ENCODE measurements around the gene SPEG.

The SPEG gene

DNA sequence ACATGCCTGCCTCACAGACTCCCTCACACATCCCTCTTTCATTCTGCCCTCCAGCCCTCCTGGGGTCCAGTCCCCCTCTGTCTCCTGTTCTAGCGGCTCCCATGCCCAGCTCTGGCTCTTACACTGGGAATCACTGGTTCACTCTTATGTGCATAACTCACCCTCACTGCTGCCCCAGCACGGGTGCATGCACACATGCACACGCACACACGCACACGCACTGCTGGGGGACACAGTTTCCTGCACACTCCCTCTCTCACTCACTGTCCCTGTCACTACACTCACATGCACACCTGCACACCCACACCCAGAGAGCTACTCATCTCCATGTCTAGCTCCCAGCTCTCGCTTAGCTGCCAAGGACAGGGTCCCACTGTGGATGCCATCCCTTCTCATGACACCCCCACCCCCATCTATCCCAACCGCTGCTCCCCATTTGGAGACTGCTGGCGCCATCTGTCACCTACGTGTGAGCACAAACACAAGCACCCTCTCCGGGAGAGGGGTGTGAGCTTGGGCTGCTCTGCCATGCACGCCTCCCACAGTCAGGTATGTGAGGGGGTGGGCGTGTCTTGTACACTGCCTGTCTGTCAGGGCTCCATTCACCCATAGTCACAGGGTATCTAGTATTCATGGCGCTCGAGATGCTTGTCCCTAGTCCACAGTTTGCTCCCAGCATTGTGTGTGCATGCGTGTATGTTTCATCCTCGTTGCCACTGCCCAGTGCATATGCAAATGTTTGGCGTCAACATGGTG, 81.4 kb downstream of the SPEG start:
- no peak for DNase-seq

GRCh38 chr2:219516888-219517287, 82.2 kb downstream of the SPEG start:
- no peak for DNase-seq

DNA sequence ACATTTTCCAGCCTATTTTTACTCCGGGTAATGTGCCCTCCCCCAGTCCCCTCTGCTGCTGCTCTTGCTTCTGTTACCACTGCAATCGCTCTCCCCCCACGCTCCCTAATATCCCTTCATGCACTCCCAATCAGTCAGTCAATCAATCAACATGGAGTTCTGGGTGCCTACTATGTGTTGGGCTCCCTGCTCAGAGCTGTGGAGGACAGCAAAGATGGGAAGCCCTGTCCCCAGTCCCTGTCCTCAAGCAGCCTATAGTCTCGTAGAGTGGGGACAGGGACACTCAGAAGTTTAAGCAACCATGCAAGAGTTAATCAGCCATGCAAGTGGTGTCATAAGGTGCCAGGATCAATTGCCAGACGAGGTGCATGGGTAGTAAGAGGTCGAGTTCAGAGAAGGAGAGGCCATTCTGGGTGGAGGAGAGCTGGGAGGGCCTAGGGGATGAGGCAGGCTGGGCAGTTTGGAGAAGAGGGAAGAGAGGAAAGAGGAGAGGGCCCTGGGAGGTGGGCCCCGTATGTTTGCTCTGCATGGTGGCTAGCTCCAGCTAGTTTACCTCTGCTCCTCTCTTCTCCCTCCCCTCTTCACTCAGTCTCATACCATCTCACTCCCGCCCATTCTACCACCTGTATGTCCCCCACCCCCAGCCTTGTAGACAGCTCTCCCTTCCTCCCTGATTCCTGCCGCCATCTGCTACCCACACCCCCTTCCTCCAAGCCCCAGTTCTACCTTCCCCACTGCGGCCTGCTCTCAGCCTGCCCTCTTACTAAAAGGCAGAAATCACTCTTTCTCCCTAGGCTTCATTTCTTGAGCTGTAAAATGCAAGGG, 83.5 kb downstream of the SPEG start:
- DNase-seq = no peak

- DNase-seq = no peak
Observed at GRCh38 chr2:219519526-219519916, 84.9 kb downstream of the SPEG start.

DNA sequence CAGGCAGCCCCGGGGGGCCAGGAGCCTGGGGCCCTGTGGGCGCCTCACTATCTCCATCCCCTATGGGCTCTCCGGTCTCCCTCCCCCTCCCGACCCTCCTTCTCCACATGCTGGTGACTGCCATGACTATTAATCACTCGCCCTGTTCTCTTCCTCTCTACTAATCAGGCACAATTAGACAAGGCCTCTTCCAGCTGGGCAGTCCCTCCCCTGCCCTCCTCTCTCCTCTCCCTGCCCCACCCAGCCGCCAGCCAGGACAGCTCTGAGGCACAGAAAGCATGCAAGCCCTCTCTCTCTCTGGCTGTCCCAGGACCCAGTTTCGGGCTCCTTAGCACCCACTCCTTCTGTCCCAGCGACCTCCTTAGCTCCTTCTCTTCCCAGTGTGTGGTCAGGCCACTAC, 85.4 kb downstream of the SPEG start:
- DNase-seq = no peak

DNA sequence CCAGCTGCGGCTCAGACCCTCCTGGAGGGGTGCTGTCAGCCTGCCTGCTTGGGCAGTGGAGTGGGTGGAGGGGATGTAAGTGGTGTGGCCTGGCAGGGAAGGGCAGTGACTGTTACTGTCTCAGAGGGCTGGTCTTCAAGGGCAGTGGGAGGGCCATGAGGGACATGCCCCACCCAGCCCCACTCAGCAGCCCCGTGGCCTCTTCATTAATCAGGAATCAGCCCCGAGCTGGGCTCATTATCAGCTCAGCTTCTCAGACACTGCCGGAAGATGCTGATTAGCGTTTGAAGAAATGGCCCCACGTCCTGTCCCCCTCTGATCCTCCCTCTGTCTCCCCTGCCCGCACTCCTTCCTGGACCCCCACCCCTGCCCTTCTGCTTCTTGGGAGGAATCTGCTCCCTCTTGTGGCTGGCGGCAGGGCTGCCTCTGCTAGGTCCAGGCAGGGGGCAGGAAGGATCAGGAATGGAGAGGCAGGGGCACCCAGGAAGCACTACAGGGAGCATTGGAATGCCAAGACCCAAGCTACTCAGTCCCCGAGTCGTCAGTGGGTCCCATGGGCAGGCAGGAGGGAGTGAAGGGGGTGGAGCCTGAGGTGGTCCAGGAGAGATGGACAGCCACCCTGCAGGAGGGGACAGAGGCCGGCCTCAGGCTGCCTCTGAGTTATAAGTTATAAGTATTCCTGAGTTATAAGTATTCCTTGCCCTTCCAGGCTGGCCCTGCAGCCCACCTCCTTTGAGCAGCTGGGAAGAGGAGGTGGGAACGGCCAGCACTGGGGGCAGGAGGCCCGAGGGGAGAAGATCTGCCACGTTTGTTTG, 86.6 kb downstream of the SPEG start:
- DNase-seq = peak; percentile 37

- peak; percentile 89 for DNase-seq
Observed at GRCh38 chr2:219522111-219523030, 87.7 kb downstream of the SPEG start.

GRCh38 chr2:219523031-219523671, 88.5 kb downstream of the SPEG start:
- no peak for DNase-seq

DNA sequence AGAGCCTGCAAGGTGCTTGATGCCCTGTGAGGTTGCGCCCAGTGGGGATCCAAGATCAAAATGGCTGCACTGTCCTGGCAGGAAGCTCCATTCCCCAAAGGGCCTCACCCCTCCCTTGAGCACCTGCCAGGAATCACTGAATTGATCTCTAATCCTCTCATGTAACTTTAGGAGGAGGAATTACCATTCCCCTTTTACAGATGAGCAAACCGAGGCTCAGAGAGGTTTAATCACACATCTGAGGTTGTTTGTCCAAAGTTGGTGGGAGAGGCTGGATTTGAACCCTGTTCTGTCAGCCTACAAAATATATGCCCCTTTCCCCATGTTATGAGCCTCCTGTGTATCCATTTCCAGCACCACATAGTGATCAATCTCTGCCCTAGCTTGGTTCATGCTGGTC, 90.2 kb downstream of the SPEG start:
- no peak for DNase-seq

DNA sequence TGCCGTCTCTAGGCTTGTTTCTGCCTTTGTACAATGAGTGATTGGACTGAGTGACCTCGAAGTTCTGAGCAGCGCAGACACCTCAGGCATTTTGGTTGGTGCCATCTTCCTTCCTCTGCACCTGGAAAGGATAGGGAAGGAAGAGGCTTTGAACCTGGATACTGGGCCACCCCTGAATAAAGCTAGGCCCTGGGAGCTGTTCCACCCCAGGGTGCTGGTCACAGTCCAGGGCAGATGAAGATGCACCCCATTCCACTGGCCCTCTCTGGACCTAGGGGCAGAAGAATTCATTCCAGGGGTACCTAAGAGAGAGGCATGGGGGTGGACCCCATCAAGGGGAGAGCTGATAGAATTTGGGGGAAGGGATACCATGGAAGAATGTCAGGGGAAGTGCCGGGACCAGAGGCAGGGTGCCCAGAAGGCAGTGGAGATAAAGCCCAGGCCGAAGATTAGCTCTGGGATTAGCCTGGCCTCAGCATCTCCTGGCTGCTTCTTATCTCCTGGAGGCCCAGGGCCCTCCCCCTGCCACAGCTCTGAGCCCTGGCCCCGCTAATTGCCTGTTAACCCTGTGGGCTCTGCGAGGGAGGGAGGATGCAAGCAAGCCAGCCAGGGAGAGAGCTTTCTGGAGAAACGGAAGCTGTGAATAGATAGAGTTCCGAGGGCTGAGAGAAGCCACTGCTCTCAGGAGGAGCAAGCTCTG, 91.0 kb downstream of the SPEG start:
- DNase-seq = no peak

DNA sequence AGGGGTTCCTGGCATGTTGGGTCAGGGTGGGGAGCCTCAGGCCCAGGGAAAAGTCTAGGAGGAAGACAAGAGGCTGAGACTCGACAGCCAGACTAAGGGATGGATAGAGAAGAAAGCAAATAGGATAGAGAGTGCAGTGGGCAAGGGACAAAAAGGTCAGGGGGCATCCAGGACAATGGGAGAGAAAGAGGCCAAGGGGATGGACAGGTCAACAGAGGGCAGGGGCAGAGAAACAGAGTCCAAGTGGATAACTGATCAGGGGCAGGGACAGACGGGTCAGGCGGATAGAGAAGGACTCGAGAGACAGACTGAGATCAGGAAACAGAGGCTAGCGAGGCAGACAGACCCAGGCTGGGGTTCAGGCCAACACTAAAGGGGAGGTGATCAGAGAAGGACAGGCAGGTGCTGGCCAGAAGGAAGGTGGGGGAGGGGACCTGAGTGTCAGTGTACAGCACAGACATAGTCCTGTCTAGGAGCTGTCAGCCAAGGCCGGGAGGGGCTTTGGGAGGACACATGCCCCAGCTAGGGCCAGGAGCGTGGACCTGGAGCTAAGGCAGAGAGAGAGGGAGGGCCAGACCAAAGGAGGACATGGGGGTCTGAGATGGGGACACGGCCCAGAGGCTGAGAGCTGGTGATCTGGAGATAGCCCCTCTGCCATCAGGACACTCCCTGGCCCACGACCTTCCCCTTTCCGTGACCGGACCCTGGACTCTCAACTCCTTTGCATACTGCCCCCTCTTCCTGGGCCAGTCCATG, 91.9 kb downstream of the SPEG start:
- no peak for DNase-seq

- no peak for DNase-seq
Observed at GRCh38 chr2:219527076-219527394, 92.4 kb downstream of the SPEG start.

DNA sequence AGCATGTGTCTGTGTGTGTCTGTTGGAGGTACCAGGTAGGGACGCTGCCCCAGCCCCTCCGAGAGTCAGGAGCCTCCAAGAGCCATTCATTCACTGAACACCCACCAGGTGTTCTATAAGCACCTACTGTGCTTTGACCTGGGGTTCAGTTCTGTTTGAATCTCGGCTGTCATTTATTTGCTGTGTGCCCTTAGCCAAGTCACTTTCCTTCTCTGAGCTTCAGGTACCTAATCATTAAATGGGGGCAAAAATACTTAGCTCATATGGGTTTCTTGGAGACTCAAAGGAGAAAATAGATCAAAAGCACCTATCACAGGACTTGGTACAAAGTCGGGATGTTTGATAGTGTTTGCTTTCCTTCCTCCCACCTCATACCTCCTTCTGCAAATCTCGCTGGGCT, 92.8 kb downstream of the SPEG start:
- no peak for DNase-seq

- peak; percentile 78 for DNase-seq
Observed at GRCh38 chr2:219530048-219530963, 95.7 kb downstream of the SPEG start.

- DNase-seq = no peak
Observed at GRCh38 chr2:219531639-219532377, 97.2 kb downstream of the SPEG start.

DNA sequence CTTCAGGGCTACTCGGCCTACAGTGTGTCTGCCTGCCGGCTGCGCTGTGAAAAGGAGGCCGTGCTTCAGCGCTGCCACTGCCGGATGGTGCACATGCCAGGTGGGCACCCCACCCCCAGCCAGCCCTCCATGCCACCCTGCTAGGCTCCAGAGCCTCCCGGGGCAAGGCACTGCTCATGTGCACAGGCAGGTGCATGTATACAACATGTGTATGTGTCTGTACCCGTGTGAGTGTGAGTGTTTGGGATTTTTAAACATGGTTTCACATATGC, 97.7 kb downstream of the SPEG start:
- DNase-seq = no peak

GRCh38 chr2:219533930-219534661, 99.5 kb downstream of the SPEG start:
- DNase-seq = no peak

GRCh38 chr2:219536425-219536824, 101.8 kb downstream of the SPEG start:
- DNase-seq = no peak
